Liver (tissue), 9 donors: ENCODE data around the gene CHERP. TPM values are rescaled to one million over a fixed set of nuclear protein-coding genes. Genes with fewer than 3 reads are reported as not detected.
"Not testable (repeated sequence)": the region's sequence is repeated elsewhere in the genome, so short reads cannot be mapped to it uniquely, and the experiment has no call there.

Experiments used
- DNase-seq: peaks from one replicate; pipeline ENCODE4 v3.0.0-alpha.2; 2017; ENCODE audit warnings: low spot score
- H3K27ac ChIP-seq, 2 donors: one replicate each; pipeline ENCODE4 v1.7.0; 2013; ENCODE audit warnings: inconsistent platforms in 2 of 2, low read length in 2 of 2, control low read depth in 1 of 2, low read depth in 1 of 2, mild to moderate bottlenecking in 1 of 2
- H3K27me3 ChIP-seq, 4 donors: one replicate each; pipeline versions ENCODE4 v1.6.1 to v1.7.0; 2013; ENCODE audit warnings: low read length in 3 of 4, inconsistent platforms in 1 of 4, mild to moderate bottlenecking in 1 of 4, moderate library complexity in 1 of 4; ENCODE audit not compliant: control insufficient read depth in 4 of 4, insufficient read depth in 4 of 4
- H3K36me3 ChIP-seq, 4 donors: one replicate each; pipeline versions ENCODE4 v1.6.1 to v1.7.0; 2013; ENCODE audit warnings: low read length in 3 of 4, mild to moderate bottlenecking in 3 of 4, low read depth in 1 of 4, moderate library complexity in 1 of 4; ENCODE audit not compliant: control insufficient read depth in 4 of 4, insufficient read depth in 3 of 4
- H3K4me1 ChIP-seq, 4 donors: one replicate each; pipeline versions ENCODE4 v1.6.1 to v1.7.0; 2013; ENCODE audit warnings: low read length in 3 of 4, mild to moderate bottlenecking in 3 of 4, moderate library complexity in 1 of 4; ENCODE audit not compliant: control insufficient read depth in 4 of 4, insufficient read depth in 4 of 4
- H3K4me3 ChIP-seq, 3 donors: one replicate each; pipeline versions ENCODE4 v1.6.1 to v1.7.0; 2013; ENCODE audit warnings: low read length in 3 of 3, control low read depth in 1 of 3, low read depth in 1 of 3, mild to moderate bottlenecking in 1 of 3
- H3K9ac ChIP-seq, 2 donors: one replicate each; pipeline ENCODE4 v1.7.0; 2013; ENCODE audit warnings: low read length in 2 of 2, mild to moderate bottlenecking in 2 of 2, moderate library complexity in 2 of 2, control low read depth in 1 of 2, low read depth in 1 of 2
- H3K9me3 ChIP-seq, 4 donors: one replicate each; pipeline versions ENCODE4 v1.6.1 to v1.7.0; 2013; ENCODE audit warnings: low read length in 3 of 4; ENCODE audit not compliant: control insufficient read depth in 4 of 4
- EGR1 ChIP-seq, 2 donors: IDR thresholded peaks; 2 replicates each; pipeline ENCODE4 v1.6.1; 2016 to 2018; ENCODE audit warnings: antibody characterized with exemption in 2 of 2, low read depth in 2 of 2
- FOXA1 ChIP-seq: IDR thresholded peaks from 2 replicates; pipeline ENCODE4 v1.6.1; 2016; ENCODE audit warnings: antibody characterized with exemption
- FOXA2 ChIP-seq: IDR thresholded peaks from 2 replicates; pipeline ENCODE4 v1.6.1; 2016; ENCODE audit warnings: antibody characterized with exemption
- GABPA ChIP-seq, 2 donors: IDR thresholded peaks in 1 of 2; conservative IDR thresholded peaks in 1 of 2; 2 replicates each; pipeline ENCODE4 v1.6.1; 2016; ENCODE audit warnings: antibody characterized with exemption in 2 of 2, mild to moderate bottlenecking in 1 of 2, moderate library complexity in 1 of 2
- HNF4G ChIP-seq: IDR thresholded peaks from 2 replicates; pipeline ENCODE4 v1.6.1; 2016; ENCODE audit warnings: antibody characterized with exemption
- JUND ChIP-seq, 2 donors: IDR thresholded peaks; 2 replicates each; pipeline ENCODE4 v1.6.1; 2016; ENCODE audit warnings: antibody characterized with exemption in 2 of 2
- NR2F2 ChIP-seq: IDR thresholded peaks from 2 replicates; pipeline ENCODE4 v1.6.1; 2016; ENCODE audit warnings: antibody characterized with exemption
- RAD21 ChIP-seq, 2 donors: IDR thresholded peaks; 2 replicates each; pipeline ENCODE4 v1.6.1; 2016; ENCODE audit warnings: antibody characterized with exemption in 2 of 2, mild to moderate bottlenecking in 2 of 2
- RXRA ChIP-seq, 2 donors: IDR thresholded peaks; 2 replicates each; pipeline ENCODE4 v1.6.1; 2017 to 2018; ENCODE audit warnings: antibody characterized with exemption in 2 of 2, mild to moderate bottlenecking in 1 of 2
- SP1 ChIP-seq: IDR thresholded peaks from 2 replicates; pipeline ENCODE4 v1.6.1; 2018; ENCODE audit warnings: antibody characterized with exemption, mild to moderate bottlenecking
- TAF1 ChIP-seq: conservative IDR thresholded peaks from 2 replicates; pipeline ENCODE4 v1.6.1; 2016; ENCODE audit warnings: antibody characterized with exemption, mild to moderate bottlenecking
- WGBS: extraction: QIAGEN DNeasy Blood & Tissue Kit; methylation state at CpG from one replicate; pipeline ENCODE4 v1.1.7; 2013; 5-methylcytosine and 5-hydroxymethylcytosine counted together
- polyA plus RNA-seq, 2 donors: library from polyadenylated mRNA; stranded (reverse) in 1 of 2; unstranded in 1 of 2; fragments of 200-250 nt in 1 of 2; fragments of >200 nt in 1 of 2; fragmentation: Nextera tagmentation in 1 of 2; extraction: Ambion mirVana in 1 of 2; gene quantifications; one replicate each; pipeline versions ENCODE4 v1.2.1 to v1.2.3, GENCODE V29; 2013 to 2015
- total RNA-seq, 2 donors: library from RNA; depleted of rRNA; stranded (reverse); fragments of >200 nt; gene quantifications; one replicate each; pipeline ENCODE4 v1.2.3, GENCODE V29; 2014
- TF ChIP-seq, protein P1 (sequence below): IDR thresholded peaks from 2 replicates; pipeline ENCODE4 v1.6.1; 2016; ENCODE audit warnings: antibody characterized with exemption
- TF ChIP-seq, protein P2 (sequence below): fragments of 150-350 bp; IDR thresholded peaks from 2 replicates; pipeline ENCODE4 v1.5.1; 2017; ENCODE audit warnings: improper control_type of control experiment, low read depth, low read length; ENCODE audit not compliant: missing input control
- TF ChIP-seq, protein P3 (sequence below): IDR thresholded peaks from 2 replicates; pipeline ENCODE4 v1.6.1; 2016; ENCODE audit warnings: antibody characterized with exemption
- TF ChIP-seq, protein P4 (sequence below): IDR thresholded peaks from 2 replicates; pipeline ENCODE4 v1.6.1; 2016; ENCODE audit warnings: antibody characterized with exemption
- donor health status: healthy.
- donor health status: healthy.
- donor health status: healthy.
- donor health status: healthy.
- donor health status: healthy.

The CHERP gene
- total and polyA plus RNA-seq, 4 donors = 8.5 to 14.0 (median 9.0) TPM

DNA sequence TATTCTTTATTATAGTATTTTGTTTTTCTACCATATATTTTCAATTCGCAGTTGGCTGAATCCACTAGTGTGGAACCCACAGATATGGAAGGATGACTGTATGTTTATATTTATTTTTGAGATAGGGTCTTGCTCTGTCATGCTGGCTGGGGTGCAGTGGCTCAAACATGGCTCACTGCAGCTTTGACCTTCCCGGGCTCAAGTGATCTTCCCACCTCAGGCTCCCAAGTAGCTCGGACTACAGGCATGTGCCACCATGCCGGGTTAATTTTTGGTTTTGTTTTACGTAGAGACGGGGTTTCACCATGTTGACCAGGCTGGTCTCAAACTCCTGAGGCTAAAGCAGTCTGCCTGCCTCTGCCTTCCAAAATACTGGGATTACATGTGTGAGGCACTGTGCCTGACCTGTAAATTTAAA, 20.4 kb upstream of the CHERP start:
- no peaks in the 10 kb centered on the region for H3K4me1 ChIP-seq
- no peak overlapping the region for H3K4me3 ChIP-seq
- no peak for DNase-seq
- TF ChIP-seq, protein P1, sequence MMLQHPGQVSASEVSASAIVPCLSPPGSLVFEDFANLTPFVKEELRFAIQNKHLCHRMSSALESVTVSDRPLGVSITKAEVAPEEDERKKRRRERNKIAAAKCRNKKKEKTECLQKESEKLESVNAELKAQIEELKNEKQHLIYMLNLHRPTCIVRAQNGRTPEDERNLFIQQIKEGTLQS = no peak
- no peak for TF ChIP-seq FOXA1
- no peak for TF ChIP-seq EGR1 (IDR thresholded peaks at IDR 0.05; ENCODE audit: low read depth in 2 of 2)
- TF ChIP-seq FOXA2 = no peak
- TF ChIP-seq HNF4G = no peak
- no peak for TF ChIP-seq RAD21 (IDR thresholded peaks at IDR 0.05)
- TF ChIP-seq TAF1 = no peak
- TF ChIP-seq, protein P2, sequence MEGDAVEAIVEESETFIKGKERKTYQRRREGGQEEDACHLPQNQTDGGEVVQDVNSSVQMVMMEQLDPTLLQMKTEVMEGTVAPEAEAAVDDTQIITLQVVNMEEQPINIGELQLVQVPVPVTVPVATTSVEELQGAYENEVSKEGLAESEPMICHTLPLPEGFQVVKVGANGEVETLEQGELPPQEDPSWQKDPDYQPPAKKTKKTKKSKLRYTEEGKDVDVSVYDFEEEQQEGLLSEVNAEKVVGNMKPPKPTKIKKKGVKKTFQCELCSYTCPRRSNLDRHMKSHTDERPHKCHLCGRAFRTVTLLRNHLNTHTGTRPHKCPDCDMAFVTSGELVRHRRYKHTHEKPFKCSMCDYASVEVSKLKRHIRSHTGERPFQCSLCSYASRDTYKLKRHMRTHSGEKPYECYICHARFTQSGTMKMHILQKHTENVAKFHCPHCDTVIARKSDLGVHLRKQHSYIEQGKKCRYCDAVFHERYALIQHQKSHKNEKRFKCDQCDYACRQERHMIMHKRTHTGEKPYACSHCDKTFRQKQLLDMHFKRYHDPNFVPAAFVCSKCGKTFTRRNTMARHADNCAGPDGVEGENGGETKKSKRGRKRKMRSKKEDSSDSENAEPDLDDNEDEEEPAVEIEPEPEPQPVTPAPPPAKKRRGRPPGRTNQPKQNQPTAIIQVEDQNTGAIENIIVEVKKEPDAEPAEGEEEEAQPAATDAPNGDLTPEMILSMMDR = no peak
- H3K9me3 ChIP-seq = no peaks in the 10 kb centered on the region
- 97% methylated on average over 6 of the region's 6 CpGs for WGBS
- no peak overlapping the region for H3K9ac ChIP-seq
- no peaks in the 10 kb centered on the region for H3K27me3 ChIP-seq
- H3K27ac ChIP-seq = no peak overlapping the region
- H3K36me3 ChIP-seq = peaks cover 13 to 57% (median 37%) of the 10 kb centered on the region in 4 donors

DNA sequence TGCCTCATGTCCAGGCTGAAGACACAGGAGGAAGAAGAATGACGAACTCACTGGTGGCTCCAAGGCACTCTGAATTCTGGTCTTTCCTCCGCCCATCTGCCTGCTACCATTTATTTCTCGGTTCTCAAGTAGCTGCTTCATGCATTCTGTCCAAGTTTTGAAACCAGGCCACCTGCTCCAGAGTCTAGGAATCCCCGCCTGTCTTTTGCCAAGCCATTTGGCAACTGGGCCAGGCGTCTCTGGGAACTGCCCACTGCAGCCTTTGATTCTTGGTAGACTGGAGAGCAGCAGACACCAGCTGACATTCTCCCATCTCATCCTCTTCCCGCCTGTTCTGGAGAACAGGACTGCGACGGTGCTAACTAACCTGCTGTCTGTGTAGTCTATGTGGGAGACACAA, 19.1 kb upstream of the CHERP start:
- H3K27ac ChIP-seq = no peak overlapping the region
- no peak for DNase-seq
- no peaks in the 10 kb centered on the region for H3K27me3 ChIP-seq
- peaks cover 14 to 47% (median 32%) of the 10 kb centered on the region in 4 donors for H3K36me3 ChIP-seq
- no peak overlapping the region for H3K9ac ChIP-seq
- WGBS = 94% methylated on average over 8 of the region's 8 CpGs
- H3K4me1 ChIP-seq = no peaks in the 10 kb centered on the region
- H3K4me3 ChIP-seq = no peak overlapping the region
- H3K9me3 ChIP-seq = no peaks in the 10 kb centered on the region
- TF ChIP-seq EGR1 (IDR thresholded peaks at IDR 0.05; ENCODE audit: low read depth in 2 of 2) (no peak), RAD21 (IDR thresholded peaks at IDR 0.05) (no peak), RXRA (IDR thresholded peaks at IDR 0.05) (no peak), SP1 (no peak), JUND (IDR thresholded peaks at IDR 0.05) (no peak)
- TF ChIP-seq, protein P3, sequence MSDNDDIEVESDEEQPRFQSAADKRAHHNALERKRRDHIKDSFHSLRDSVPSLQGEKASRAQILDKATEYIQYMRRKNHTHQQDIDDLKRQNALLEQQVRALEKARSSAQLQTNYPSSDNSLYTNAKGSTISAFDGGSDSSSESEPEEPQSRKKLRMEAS = no peak

DNA sequence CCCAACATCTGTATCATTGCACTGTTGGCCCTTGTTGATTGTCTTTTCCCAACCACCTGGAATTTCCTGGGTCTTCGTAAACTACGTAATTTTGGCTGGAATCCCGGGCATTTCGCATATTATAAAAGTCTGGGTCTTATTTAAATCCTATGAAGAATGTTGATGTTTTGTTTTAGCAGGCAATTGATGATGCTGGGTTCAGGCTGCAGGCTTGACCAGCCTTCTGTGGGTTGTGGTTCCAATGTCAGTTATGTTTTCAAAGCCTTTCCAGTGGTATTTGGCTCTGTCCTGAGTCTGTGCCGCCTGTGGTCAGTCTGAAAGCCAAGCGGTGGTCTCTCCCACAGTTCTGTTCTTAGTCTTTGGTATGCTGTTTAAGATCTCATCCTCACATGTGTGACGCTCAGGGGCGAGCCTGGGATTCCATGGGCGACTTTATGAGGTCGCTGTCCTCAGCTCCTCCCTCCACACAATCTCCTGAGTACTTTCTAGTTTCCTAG, 17.6 kb upstream of the CHERP start:
- 92% methylated on average over 10 of the region's 10 CpGs for WGBS
- no peak for DNase-seq
- peaks cover 12 to 52% (median 29%) of the 10 kb centered on the region in 4 donors for H3K36me3 ChIP-seq

DNA sequence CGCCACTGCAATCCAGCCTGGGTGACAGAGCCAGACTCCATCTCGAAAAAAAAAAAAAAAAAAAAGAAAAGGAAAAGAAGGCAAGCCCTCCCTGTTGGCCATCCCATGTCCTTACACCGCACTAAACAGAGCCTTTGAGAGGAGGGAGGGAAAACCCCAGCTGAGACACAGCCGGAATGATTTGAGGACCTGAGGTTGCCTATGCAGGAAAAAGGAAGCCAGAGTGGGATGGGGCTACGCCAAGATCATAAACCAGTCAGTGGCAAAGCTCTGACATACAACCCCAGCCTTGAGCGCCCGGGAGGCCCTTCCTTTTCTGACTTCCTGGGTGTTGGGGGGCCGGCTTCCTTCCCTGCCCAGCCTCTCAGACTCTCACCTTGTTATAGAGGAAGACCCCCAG, 12.5 kb upstream of the CHERP start:
- Histone ChIP-seq H3K9ac (no peak overlapping the region), H3K9me3 (no peaks in the 10 kb centered on the region), H3K27ac (no peak overlapping the region), H3K36me3 (peaks cover 13 to 44% (median 20%) of the 10 kb centered on the region in 4 donors), H3K27me3 (no peaks in the 10 kb centered on the region), H3K4me1 (no peaks in the 10 kb centered on the region), H3K4me3 (no peak overlapping the region)
- no peak for DNase-seq
- TF ChIP-seq, protein P4, sequence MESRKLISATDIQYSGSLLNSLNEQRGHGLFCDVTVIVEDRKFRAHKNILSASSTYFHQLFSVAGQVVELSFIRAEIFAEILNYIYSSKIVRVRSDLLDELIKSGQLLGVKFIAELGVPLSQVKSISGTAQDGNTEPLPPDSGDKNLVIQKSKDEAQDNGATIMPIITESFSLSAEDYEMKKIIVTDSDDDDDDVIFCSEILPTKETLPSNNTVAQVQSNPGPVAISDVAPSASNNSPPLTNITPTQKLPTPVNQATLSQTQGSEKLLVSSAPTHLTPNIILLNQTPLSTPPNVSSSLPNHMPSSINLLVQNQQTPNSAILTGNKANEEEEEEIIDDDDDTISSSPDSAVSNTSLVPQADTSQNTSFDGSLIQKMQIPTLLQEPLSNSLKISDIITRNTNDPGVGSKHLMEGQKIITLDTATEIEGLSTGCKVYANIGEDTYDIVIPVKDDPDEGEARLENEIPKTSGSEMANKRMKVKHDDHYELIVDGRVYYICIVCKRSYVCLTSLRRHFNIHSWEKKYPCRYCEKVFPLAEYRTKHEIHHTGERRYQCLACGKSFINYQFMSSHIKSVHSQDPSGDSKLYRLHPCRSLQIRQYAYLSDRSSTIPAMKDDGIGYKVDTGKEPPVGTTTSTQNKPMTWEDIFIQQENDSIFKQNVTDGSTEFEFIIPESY = no peak
- TF ChIP-seq SP1 = no peak
- no peak for TF ChIP-seq TAF1
- no peak for TF ChIP-seq JUND (IDR thresholded peaks at IDR 0.05)
- TF ChIP-seq NR2F2 = no peak
- no peak for TF ChIP-seq EGR1 (IDR thresholded peaks at IDR 0.05; ENCODE audit: low read depth in 2 of 2)
- no peak for TF ChIP-seq GABPA (IDR thresholded peaks at IDR 0.05 in 1 of 2, conservative IDR thresholded peaks at IDR 0.05 in 1 of 2)
- WGBS = 89% methylated on average over 8 of the region's 8 CpGs

More for the DNA sequence above, 17.6 kb upstream of the CHERP start:
- Histone ChIP-seq H3K27ac (no peak overlapping the region), H3K4me1 (no peaks in the 10 kb centered on the region), H3K9ac (no peak overlapping the region), H3K27me3 (no peaks in the 10 kb centered on the region), H3K9me3 (no peaks in the 10 kb centered on the region), H3K4me3 (no peak overlapping the region)
- TF ChIP-seq JUND (IDR thresholded peaks at IDR 0.05) (no peak), RXRA (IDR thresholded peaks at IDR 0.05) (peak in 1 of 2 donors; percentile 39)

DNA sequence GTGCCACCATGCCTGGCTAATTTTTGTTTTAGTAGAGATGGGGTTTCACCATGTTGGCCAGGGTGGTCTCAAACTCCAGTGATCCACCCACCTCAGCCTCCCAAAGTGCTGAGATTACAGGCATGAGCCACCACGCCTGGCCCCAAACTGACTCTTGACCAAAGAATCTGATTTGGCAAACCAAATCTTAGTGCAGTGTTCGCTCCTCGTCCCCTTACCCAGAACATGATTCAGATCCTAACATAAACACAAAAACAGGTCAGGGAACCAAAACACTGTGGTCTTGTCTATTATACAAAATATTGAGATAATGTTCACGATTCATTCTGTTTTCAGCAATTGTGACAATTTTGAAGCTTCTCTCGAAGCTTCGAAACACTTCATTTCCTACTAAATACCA, 9.7 kb upstream of the CHERP start:
- H3K4me1 ChIP-seq = peaks cover 0 to 12% (median 7%) of the 10 kb centered on the region in 4 donors
- H3K4me3 ChIP-seq, H3K27me3 ChIP-seq, H3K9ac ChIP-seq, H3K27ac ChIP-seq, H3K9me3 ChIP-seq, DNase-seq: not testable (repeated sequence)
- WGBS = 97% methylated on average over 6 of the region's 6 CpGs
- H3K36me3 ChIP-seq = peaks cover 11 to 37% (median 15%) of the 10 kb centered on the region in 4 donors
